OCI-LY7 (cell line): ENCODE results near the gene CAB39. TPM values are rescaled to one million over a fixed set of nuclear protein-coding genes. Genes with fewer than 3 reads are reported as not detected.

Source experiments
- BruUV-seq: library from RNA; stranded (reverse); fragments of 400-500 nt; replicated peaks from 2 replicates; lab custom pipeline; 2021; lab: Mats Ljungman, UMichigan
- CTCF ChIA-PET: fragments of 300-600 bp; sonication (Branson Sonifier 250); formaldehyde crosslinking; loops from one replicate; lab custom pipeline; 2022; ENCODE audit warnings: antibody characterized with exemption; ENCODE audit not compliant: unreplicated experiment; lab: Charles Lee
- POLR2A ChIA-PET: fragments of 300-600 bp; sonication (Branson Sonifier 250); formaldehyde crosslinking; loops from one replicate; lab custom pipeline; 2022; ENCODE audit warnings: antibody characterized with exemption; lab: Charles Lee
- DNase-seq: peaks from one replicate; pipeline ENCODE4 v3.0.0-alpha.2; 2015; ENCODE audit warnings: low spot score
- H2AFZ ChIP-seq: fragments of 200-600 bp; sonication (generic), shearing (Covaris generic); 2 replicates; pipeline ENCODE4 v1.6.1; 2014; ENCODE audit warnings: mild to moderate bottlenecking, antibody characterized with exemption, low read length, moderate library complexity
- H3K27ac ChIP-seq: fragments of 200-600 bp; sonication (generic); 2 replicates; pipeline ENCODE4 v1.5.1; 2014; ENCODE audit warnings: mixed run types, low read depth, mild to moderate bottlenecking, moderate library complexity, low read length, inconsistent platforms; ENCODE audit not compliant: poor library complexity, severe bottlenecking
- H3K36me3 ChIP-seq: fragments of 200-600 bp; sonication (generic); 2 replicates; pipeline ENCODE4 v1.6.1; 2014; ENCODE audit warnings: mild to moderate bottlenecking, antibody characterized with exemption, low read length, moderate library complexity, mixed read lengths; ENCODE audit not compliant: insufficient read depth
- H3K4me1 ChIP-seq: fragments of 200-600 bp; sonication (generic); 2 replicates; pipeline ENCODE4 v1.5.1; 2014; ENCODE audit warnings: mild to moderate bottlenecking, low read length; ENCODE audit not compliant: insufficient read depth, poor library complexity, severe bottlenecking
- H3K4me2 ChIP-seq: fragments of 200-600 bp; sonication (generic); 2 replicates; pipeline ENCODE4 v1.6.1; 2014; ENCODE audit warnings: mild to moderate bottlenecking, low read length
- H3K4me3 ChIP-seq: fragments of 200-600 bp; sonication (generic); 2 replicates; pipeline ENCODE4 v1.5.1; 2014; ENCODE audit warnings: mild to moderate bottlenecking, low read depth, low read length; ENCODE audit not compliant: poor library complexity, severe bottlenecking
- H3K79me2 ChIP-seq: fragments of 200-600 bp; sonication (generic); 2 replicates; pipeline ENCODE4 v1.6.1; 2016; ENCODE audit warnings: low read depth, mild to moderate bottlenecking, low read length, moderate library complexity, mixed read lengths; ENCODE audit not compliant: insufficient read depth
- H3K9me2 ChIP-seq: fragments of 200-600 bp; sonication (generic); 2 replicates; pipeline ENCODE4 v1.6.1; 2016; ENCODE audit warnings: mild to moderate bottlenecking, low read length, mixed read lengths; ENCODE audit not compliant: insufficient read depth
- H3K9me3 ChIP-seq: fragments of 200-600 bp; sonication (generic); 2 replicates; pipeline ENCODE4 v1.6.1; 2014; ENCODE audit warnings: mild to moderate bottlenecking, mixed run types, low read length, mixed read lengths
- H4K20me1 ChIP-seq: fragments of 200-600 bp; sonication (generic); 2 replicates; pipeline ENCODE4 v1.6.1; 2014; ENCODE audit warnings: mild to moderate bottlenecking, antibody characterized with exemption, low read length, moderate library complexity, mixed read lengths; ENCODE audit not compliant: insufficient read depth
- EZH2phosphoT487 ChIP-seq: fragments of 200-600 bp; sonication (generic); IDR thresholded peaks from 2 replicates; pipeline ENCODE4 v1.6.1; 2018; ENCODE audit warnings: low read depth, borderline replicate concordance, mild to moderate bottlenecking, mixed run types, antibody characterized with exemption, low read length, moderate library complexity, mixed read lengths
- intact Hi-C: fragments of 100-400 bp; cut with micrococcal nuclease; formaldehyde crosslinking; loops from one replicate; pipeline ENCODE4 v1.10.0; 2022; ENCODE audit not compliant: unreplicated experiment
- total RNA-seq, 2 experiments: library from RNA; depleted of rRNA in 1 of 2; stranded (reverse); fragments of >200 nt in 1 of 2; shearing (Covaris generic) in 1 of 2; gene quantifications; 2 replicates each; pipeline ENCODE4 v1.2.3, GENCODE V29; 2014 to 2022
- TF ChIP-seq, protein P1 (sequence below): fragments of 200-600 bp; sonication (generic); conservative IDR thresholded peaks from 2 replicates; pipeline ENCODE4 v1.5.1; 2014; ENCODE audit warnings: mild to moderate bottlenecking, antibody characterized with exemption, low read length, moderate library complexity, mixed read lengths

CAB39 gene
- total RNA-seq, 2 experiments from 2014 or later: 39.3 to 53.4 TPM

GRCh38 chr2:230828272-230828961, 115.8 kb downstream of the CAB39 start:
- H3K9me2 ChIP-seq: no peaks in the 10 kb centered on the region
- H3K27ac ChIP-seq: no peak overlapping the region
- no peaks in the 10 kb centered on the region for H3K79me2 ChIP-seq
- no peaks in the 10 kb centered on the region for H3K4me1 ChIP-seq
- H4K20me1 ChIP-seq: no peaks in the 10 kb centered on the region; the same call in 1 of the 2 replicates
- TF ChIP-seq, protein P1, sequence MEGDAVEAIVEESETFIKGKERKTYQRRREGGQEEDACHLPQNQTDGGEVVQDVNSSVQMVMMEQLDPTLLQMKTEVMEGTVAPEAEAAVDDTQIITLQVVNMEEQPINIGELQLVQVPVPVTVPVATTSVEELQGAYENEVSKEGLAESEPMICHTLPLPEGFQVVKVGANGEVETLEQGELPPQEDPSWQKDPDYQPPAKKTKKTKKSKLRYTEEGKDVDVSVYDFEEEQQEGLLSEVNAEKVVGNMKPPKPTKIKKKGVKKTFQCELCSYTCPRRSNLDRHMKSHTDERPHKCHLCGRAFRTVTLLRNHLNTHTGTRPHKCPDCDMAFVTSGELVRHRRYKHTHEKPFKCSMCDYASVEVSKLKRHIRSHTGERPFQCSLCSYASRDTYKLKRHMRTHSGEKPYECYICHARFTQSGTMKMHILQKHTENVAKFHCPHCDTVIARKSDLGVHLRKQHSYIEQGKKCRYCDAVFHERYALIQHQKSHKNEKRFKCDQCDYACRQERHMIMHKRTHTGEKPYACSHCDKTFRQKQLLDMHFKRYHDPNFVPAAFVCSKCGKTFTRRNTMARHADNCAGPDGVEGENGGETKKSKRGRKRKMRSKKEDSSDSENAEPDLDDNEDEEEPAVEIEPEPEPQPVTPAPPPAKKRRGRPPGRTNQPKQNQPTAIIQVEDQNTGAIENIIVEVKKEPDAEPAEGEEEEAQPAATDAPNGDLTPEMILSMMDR: no peak
- TF ChIP-seq EZH2phosphoT487: no peak
- no peaks in the 10 kb centered on the region for H3K9me3 ChIP-seq
- CTCF ChIA-PET: no interaction called here
- no peak for DNase-seq
- no peak overlapping the region for H2AFZ ChIP-seq
- no peak overlapping the region for H3K4me3 ChIP-seq
- POLR2A ChIA-PET: no interaction called here
- intact Hi-C loops: no loop called here
- H3K4me2 ChIP-seq: no peak overlapping the region
- no TSS peak for BruUV-seq
- H3K36me3 ChIP-seq: no peaks in the 10 kb centered on the region

DNA sequence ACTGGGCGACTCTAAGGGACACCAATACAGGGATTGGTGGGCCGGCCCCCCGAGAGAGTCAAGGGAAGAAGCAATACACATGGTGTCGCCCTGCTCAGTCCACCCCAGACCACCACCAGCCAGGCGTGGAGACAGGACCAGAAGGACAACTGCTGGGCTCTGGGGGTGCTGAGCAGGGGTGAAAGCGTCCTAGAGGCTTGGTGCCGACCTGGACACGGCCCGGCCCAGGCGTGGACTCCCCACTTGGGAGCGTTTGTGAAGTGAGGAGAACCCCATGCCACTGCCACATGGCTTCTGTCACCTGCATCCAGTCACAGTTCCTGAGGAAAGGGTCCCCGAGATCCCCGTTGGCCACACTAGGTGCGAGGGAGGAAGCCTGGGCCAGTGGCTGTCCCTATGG, 116.7 kb downstream of the CAB39 start:
- Histone ChIP-seq H3K36me3 (no peaks in the 10 kb centered on the region), H3K9me2 (no peaks in the 10 kb centered on the region), H3K27ac (no peak overlapping the region), H3K4me1 (no peaks in the 10 kb centered on the region), H2AFZ (no peak overlapping the region), H3K4me2 (no peak overlapping the region), H4K20me1 (no peaks in the 10 kb centered on the region), H3K79me2 (no peaks in the 10 kb centered on the region), H3K4me3 (no peak overlapping the region), H3K9me3 (no peaks in the 10 kb centered on the region)
- ChIA-PET POLR2A (no interaction called here), CTCF (no interaction called here)
- intact Hi-C loops: no loop called here
- TF ChIP-seq EZH2phosphoT487: no peak
- no peak for DNase-seq
- BruUV-seq: no TSS peak

GRCh38 chr2:230829959-230830358, 117.3 kb downstream of the CAB39 start:
- H3K4me2 ChIP-seq: no peak overlapping the region
- no peak overlapping the region for H3K27ac ChIP-seq
- no peak for DNase-seq
- ChIA-PET CTCF (no interaction called here), POLR2A (no interaction called here)
- H3K79me2 ChIP-seq: no peaks in the 10 kb centered on the region
- H3K9me3 ChIP-seq: no peaks in the 10 kb centered on the region
- no TSS peak for BruUV-seq
- intact Hi-C loops: no loop called here
- no peak overlapping the region for H2AFZ ChIP-seq
- no peaks in the 10 kb centered on the region for H3K9me2 ChIP-seq
- H4K20me1 ChIP-seq: no peaks in the 10 kb centered on the region
- H3K4me3 ChIP-seq: no peak overlapping the region
- no peak for TF ChIP-seq EZH2phosphoT487
- TF ChIP-seq, protein P1: no peak
- H3K36me3 ChIP-seq: no peaks in the 10 kb centered on the region
- H3K4me1 ChIP-seq: no peaks in the 10 kb centered on the region
